Gastroesophageal sphincter (tissue), 3 donors: Measurements from ENCODE around the gene AGO3.

Experiments used
- CTCF ChIP-seq, 4 experiments: fragments of 200-600 bp in 2 of 4; fragments of 450-650 bp in 2 of 4; sonication (generic) in 1 of 4; IDR thresholded peaks; one replicate each; pipeline ENCODE4 v1.5.1; 2017 to 2019; ENCODE audit warnings: antibody characterized with exemption in 4 of 4, mild to moderate bottlenecking in 2 of 4, moderate library complexity in 2 of 4
- EP300 ChIP-seq: sonication (generic); formaldehyde crosslinking; IDR thresholded peaks from one replicate; pipeline ENCODE4 v1.6.1; 2017; ENCODE audit warnings: antibody characterized with exemption, mild to moderate bottlenecking
- POLR2AphosphoS5 ChIP-seq: sonication (generic); formaldehyde crosslinking; IDR thresholded peaks from one replicate; pipeline ENCODE4 v1.6.1; 2017; ENCODE audit warnings: antibody characterized with exemption

- no peak for TF ChIP-seq CTCF (IDR thresholded peaks at IDR 0.05)
- no peak for TF ChIP-seq POLR2AphosphoS5
- TF ChIP-seq EP300, result no peak
Observed at GRCh38 chr1:36068866-36069265, 138.0 kb downstream of the AGO3 start.
